ENCODE data around the gene ACAD10.

DNA sequence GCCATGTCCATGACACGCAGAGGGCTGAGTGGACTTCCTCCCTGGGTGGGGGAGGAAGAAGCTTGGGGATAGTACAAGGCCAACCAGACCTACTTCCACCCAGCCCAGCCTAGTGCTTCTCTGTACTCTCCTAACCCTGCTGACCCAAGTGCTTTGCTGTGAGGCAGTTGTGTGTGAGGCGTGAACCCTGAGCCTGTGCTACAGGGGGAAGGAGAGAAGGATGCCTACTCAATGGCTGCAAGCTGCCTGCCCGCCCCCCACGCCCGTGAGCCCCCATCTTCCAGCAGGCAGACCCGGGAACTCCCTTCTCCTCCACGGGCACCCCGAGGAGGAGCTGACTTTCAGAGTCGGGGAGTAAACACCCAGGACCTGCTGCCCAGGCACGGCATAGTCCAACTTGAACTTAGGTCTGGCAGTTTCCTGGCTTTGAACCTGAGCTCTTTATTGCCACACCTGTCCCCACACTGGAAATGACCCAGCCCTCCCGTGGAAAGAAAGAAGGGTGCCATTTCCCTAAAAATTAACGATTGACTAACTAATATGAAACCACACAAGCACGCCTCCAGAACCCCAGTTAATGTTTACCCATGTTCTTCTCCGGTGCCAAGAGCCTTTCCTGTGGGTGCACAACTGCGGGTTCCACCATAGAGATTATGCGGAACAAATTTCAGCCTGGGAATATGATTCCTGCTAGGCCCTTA lies 91.6 kb downstream of the ACAD10 start:
- TF ChIP-seq, protein P1, sequence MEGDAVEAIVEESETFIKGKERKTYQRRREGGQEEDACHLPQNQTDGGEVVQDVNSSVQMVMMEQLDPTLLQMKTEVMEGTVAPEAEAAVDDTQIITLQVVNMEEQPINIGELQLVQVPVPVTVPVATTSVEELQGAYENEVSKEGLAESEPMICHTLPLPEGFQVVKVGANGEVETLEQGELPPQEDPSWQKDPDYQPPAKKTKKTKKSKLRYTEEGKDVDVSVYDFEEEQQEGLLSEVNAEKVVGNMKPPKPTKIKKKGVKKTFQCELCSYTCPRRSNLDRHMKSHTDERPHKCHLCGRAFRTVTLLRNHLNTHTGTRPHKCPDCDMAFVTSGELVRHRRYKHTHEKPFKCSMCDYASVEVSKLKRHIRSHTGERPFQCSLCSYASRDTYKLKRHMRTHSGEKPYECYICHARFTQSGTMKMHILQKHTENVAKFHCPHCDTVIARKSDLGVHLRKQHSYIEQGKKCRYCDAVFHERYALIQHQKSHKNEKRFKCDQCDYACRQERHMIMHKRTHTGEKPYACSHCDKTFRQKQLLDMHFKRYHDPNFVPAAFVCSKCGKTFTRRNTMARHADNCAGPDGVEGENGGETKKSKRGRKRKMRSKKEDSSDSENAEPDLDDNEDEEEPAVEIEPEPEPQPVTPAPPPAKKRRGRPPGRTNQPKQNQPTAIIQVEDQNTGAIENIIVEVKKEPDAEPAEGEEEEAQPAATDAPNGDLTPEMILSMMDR (conservative IDR thresholded peaks at IDR 0.05; ENCODE audit: low read depth, low read length), result no peak
- no peak for TF ChIP-seq EZH2 (IDR thresholded peaks at IDR 0.05; ENCODE audit: borderline replicate concordance, low read depth, low read length, poor library complexity, severe bottlenecking)

All from A673 (cell line).